ENCODE data around the gene RIMBP2.

DNA sequence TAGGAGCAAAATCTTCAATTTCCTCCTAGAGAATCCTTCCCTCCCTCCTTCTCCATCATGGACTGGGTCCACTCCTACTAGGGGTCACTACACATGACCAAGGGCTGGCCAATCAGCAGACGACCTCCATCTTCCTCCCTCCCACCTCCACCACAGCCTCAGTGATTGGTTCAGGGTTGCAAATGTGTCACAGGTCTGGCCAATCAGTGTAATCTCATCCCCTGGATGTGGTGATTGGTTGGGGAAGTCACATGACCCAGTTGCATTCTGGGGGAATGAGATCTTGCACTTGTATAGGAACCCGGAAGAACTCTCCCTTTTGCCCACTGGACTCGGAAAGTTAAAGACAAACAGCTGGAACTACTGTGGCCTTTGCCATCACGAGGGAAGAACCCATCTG lies 209.3 kb downstream of the RIMBP2 start:
- TF ChIP-seq EZH2phosphoT487 (IDR thresholded peaks at IDR 0.05; ENCODE audit: insufficient read depth, low read depth) (no peak), EZH2 (IDR thresholded peaks at IDR 0.05; ENCODE audit: insufficient read depth, poor library complexity, severe bottlenecking) (no peak)
